ENCODE measurements around the gene CXXC4. TPM values are rescaled to one million over a fixed set of nuclear protein-coding genes. Genes with fewer than 3 reads are reported as not detected.

Gene CXXC4
- polyA plus RNA-seq, 3 donors, result not detected

- peaks cover 0 to 2% (median 0%) of the 10 kb centered on the region in 7 donors for H3K9me3 Mint-ChIP-seq
Observed at GRCh38 chr4:104429150-104429741, 65.4 kb downstream of the CXXC4 start.

GRCh38 chr4:104425948-104426347, 68.7 kb downstream of the CXXC4 start:
- Histone ChIP-seq H3K36me3 (replicated peaks in 1 of 2; ENCODE audit: control insufficient read depth in 1 of 2, insufficient read depth in 2 of 2, low read length in 2 of 2) (no peaks in the 10 kb centered on the region), H3K9me3 (replicated peaks in 1 of 2; ENCODE audit: control insufficient read depth in 1 of 2, insufficient read depth in 1 of 2, low read length in 2 of 2) (peaks cover 0 to 3% of the 10 kb centered on the region in 2 donors), H4K20me1 (ENCODE audit: insufficient read depth, low read length) (no peaks in the 10 kb centered on the region), H3K27me3 (ENCODE audit: control insufficient read depth in 2 of 2, insufficient read depth in 2 of 2, low read length in 2 of 2) (no peaks in the 10 kb centered on the region), H3K4me1 (ENCODE audit: control insufficient read depth in 1 of 2, insufficient read depth in 2 of 2, low read length in 2 of 2) (no peaks in the 10 kb centered on the region), H3K4me2 (replicated peaks; ENCODE audit: extremely low read depth, low read length, poor library complexity, severe bottlenecking) (no peak overlapping the region), H3K4me3 (replicated peaks in 1 of 3; ENCODE audit: low read depth in 2 of 3, low read length in 3 of 3) (no peak overlapping the region), H2AFZ (ENCODE audit: insufficient read depth, low read depth, low read length, poor library complexity, severe bottlenecking) (no peak overlapping the region), H3K9ac (ENCODE audit: insufficient read depth, low read length, poor library complexity, severe bottlenecking) (no peak overlapping the region), H3K79me2 (ENCODE audit: insufficient read depth, low read length) (no peaks in the 10 kb centered on the region), H3K27ac (ENCODE audit: low read depth in 1 of 2, low read length in 2 of 2) (no peak overlapping the region)
- DNase-seq, result no peak
- H3K27ac Mint-ChIP-seq, result no peak overlapping the region
- H3K36me3 Mint-ChIP-seq, result no peaks in the 10 kb centered on the region
- H3K27me3 Mint-ChIP-seq (ENCODE audit: low read depth in 3 of 3), result no peaks in the 10 kb centered on the region
- intact Hi-C loops (cut with micrococcal nuclease), result no loop called here
- H3K4me1 Mint-ChIP-seq, result no peaks in the 10 kb centered on the region
- H3K4me3 Mint-ChIP-seq, result no peak overlapping the region
- H3K9me3 Mint-ChIP-seq, result peaks cover 0 to 2% (median 0%) of the 10 kb centered on the region in 7 donors
- WGBS (ENCODE audit: insufficient coverage), result no CpG with 5 or more reads among the region's 2 CpGs
- no peak for TF ChIP-seq CTCF (IDR thresholded peaks at IDR 0.05)

More at GRCh38 chr4:104429150-104429741, 65.4 kb downstream of the CXXC4 start:
- Mint-ChIP-seq H3K36me3 (no peaks in the 10 kb centered on the region), H3K4me3 (no peak overlapping the region), H3K27ac (no peak overlapping the region), H3K4me1 (no peaks in the 10 kb centered on the region), H3K27me3 (ENCODE audit: low read depth in 3 of 3) (no peaks in the 10 kb centered on the region)
- no peak for DNase-seq
- intact Hi-C loops (cut with micrococcal nuclease), result no loop called here
- H3K9ac ChIP-seq (ENCODE audit: insufficient read depth, low read length, poor library complexity, severe bottlenecking), result no peak overlapping the region
- 88% methylated on average over 1 of the region's 2 CpGs for WGBS (ENCODE audit: insufficient coverage)
- no peak overlapping the region for H3K4me3 ChIP-seq (replicated peaks in 1 of 3; ENCODE audit: low read depth in 2 of 3, low read length in 3 of 3)
- no peaks in the 10 kb centered on the region for H3K79me2 ChIP-seq (ENCODE audit: insufficient read depth, low read length)
- H3K27me3 ChIP-seq (ENCODE audit: control insufficient read depth in 2 of 2, insufficient read depth in 2 of 2, low read length in 2 of 2), result no peaks in the 10 kb centered on the region
- peaks cover 0 to 3% of the 10 kb centered on the region in 2 donors for H3K9me3 ChIP-seq (replicated peaks in 1 of 2; ENCODE audit: control insufficient read depth in 1 of 2, insufficient read depth in 1 of 2, low read length in 2 of 2)
- H3K27ac ChIP-seq (ENCODE audit: low read depth in 1 of 2, low read length in 2 of 2), result no peak overlapping the region
- TF ChIP-seq CTCF (IDR thresholded peaks at IDR 0.05), result no peak
- H2AFZ ChIP-seq (ENCODE audit: insufficient read depth, low read depth, low read length, poor library complexity, severe bottlenecking), result no peak overlapping the region
- no peaks in the 10 kb centered on the region for H3K4me1 ChIP-seq (ENCODE audit: control insufficient read depth in 1 of 2, insufficient read depth in 2 of 2, low read length in 2 of 2)
- H3K4me2 ChIP-seq (replicated peaks; ENCODE audit: extremely low read depth, low read length, poor library complexity, severe bottlenecking), result no peak overlapping the region
- H4K20me1 ChIP-seq (ENCODE audit: insufficient read depth, low read length), result no peaks in the 10 kb centered on the region
- no peaks in the 10 kb centered on the region for H3K36me3 ChIP-seq (replicated peaks in 1 of 2; ENCODE audit: control insufficient read depth in 1 of 2, insufficient read depth in 2 of 2, low read length in 2 of 2)

Data from CD14-positive monocyte (primary cell).